Upper lobe of right lung (tissue), 1 donor: ENCODE results near the gene ZNF521. TPM values are rescaled to one million over a fixed set of nuclear protein-coding genes. Genes with fewer than 3 reads are reported as not detected.

ENCODE experiments used
- ATAC-seq: fragments of 200-7000 bp; cut with Tn5 transposase; one replicate; pipeline ENCODE4 v1.9.1; 2020; ENCODE audit warnings: mild to moderate bottlenecking, moderate library complexity
- DNase-seq: peaks from one replicate; pipeline ENCODE4 v3.0.0-alpha.2; 2020
- H3K27ac ChIP-seq: fragments of 200-600 bp; one replicate; pipeline ENCODE4 v1.8.0; 2022
- H3K27me3 ChIP-seq: fragments of 200-600 bp; one replicate; pipeline ENCODE4 v1.8.0; 2022; ENCODE audit warnings: mild to moderate bottlenecking
- H3K36me3 ChIP-seq: fragments of 200-600 bp; one replicate; pipeline ENCODE4 v1.8.0; 2022
- H3K4me1 ChIP-seq: fragments of 200-600 bp; one replicate; pipeline ENCODE4 v1.8.0; 2022
- H3K4me3 ChIP-seq: fragments of 200-600 bp; one replicate; pipeline ENCODE4 v1.8.0; 2022; ENCODE audit warnings: mild to moderate bottlenecking
- H3K9me3 ChIP-seq: fragments of 200-600 bp; one replicate; pipeline ENCODE4 v1.8.0; 2022
- CTCF ChIP-seq: fragments of 200-600 bp; IDR thresholded peaks from one replicate; pipeline ENCODE4 v1.8.0; 2022; ENCODE audit warnings: antibody characterized with exemption
- intact Hi-C: fragments of 100-400 bp; cut with DNase I; formaldehyde crosslinking; loops from one replicate; pipeline ENCODE4 v1.11.0; 2022
- total RNA-seq: library from RNA; stranded (reverse); fragmentation: NEBNext Ultra II Directional; extraction: Animal tissue kit (Norgen Biotek cat#: 25700); gene quantifications from one replicate; pipeline ENCODE4 v1.2.1, GENCODE V29; 2021
- donor health status: DM: no; HTN: yes; CAD: no; lungs with severe emphysema.

The ZNF521 gene
- total RNA-seq, 1 donor from 2014 or later, result 25.0 TPM

DNA sequence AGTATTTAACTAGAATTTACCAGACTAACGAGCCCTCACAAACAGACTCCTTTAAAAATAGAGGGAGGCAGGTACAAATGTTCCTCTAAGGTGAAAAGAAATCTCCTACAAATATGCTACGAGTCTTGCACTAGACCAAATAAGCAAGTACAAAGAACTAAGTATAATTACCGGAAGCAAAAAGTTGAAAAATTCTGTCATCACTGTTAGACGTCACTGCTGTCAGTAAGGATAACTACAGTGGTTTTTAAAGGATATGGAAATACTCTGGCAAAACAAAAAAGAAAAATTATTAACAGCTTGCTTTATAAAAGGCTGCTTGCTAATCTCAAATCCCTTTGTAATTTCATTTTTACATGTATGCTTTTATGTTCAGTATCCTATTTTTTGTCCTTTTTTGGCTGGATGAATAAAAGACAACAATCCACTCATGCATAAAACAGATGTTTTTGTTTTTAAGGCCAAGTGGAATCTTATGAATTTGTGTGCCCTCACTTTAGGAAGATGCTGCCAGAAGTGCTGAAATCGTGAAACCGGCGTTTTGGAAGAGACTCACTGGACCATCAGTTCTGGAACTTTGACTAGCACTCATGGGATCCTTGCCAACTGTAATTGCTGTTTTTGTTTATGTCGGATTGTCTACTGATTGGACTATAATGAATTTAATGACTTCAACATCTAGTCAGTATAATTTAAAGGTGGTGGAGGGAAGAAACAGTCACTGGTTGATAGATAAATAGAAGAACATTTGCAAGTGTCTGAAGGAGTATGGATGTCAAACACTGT lies 6.7 kb downstream of the ZNF521 start:
- DNase-seq (no peak), ATAC-seq (no peak)
- no peak for TF ChIP-seq CTCF
- Histone ChIP-seq H3K4me1 (peaks cover 5% of the 10 kb centered on the region), H3K27ac (no peak overlapping the region), H3K9me3 (no peaks in the 10 kb centered on the region), H3K36me3 (no peaks in the 10 kb centered on the region), H3K4me3 (no peak overlapping the region), H3K27me3 (peaks cover 16% of the 10 kb centered on the region)
- intact Hi-C loops, result no loop called here

- no peak overlapping the region for H3K4me3 ChIP-seq
- H3K27me3 ChIP-seq, result no peaks in the 10 kb centered on the region
- H3K4me1 ChIP-seq, result no peaks in the 10 kb centered on the region
- DNase-seq (no peak), ATAC-seq (no peak)
- H3K27ac ChIP-seq, result no peak overlapping the region
- no peaks in the 10 kb centered on the region for H3K36me3 ChIP-seq
- no peak for TF ChIP-seq CTCF
- H3K9me3 ChIP-seq, result no peaks in the 10 kb centered on the region
- intact Hi-C loops, result no loop called here
Measured at GRCh38 chr18:25341831-25342230, 10.1 kb downstream of the ZNF521 start.

- Histone ChIP-seq H3K36me3 (no peaks in the 10 kb centered on the region), H3K27me3 (no peaks in the 10 kb centered on the region), H3K4me1 (no peaks in the 10 kb centered on the region), H3K9me3 (no peaks in the 10 kb centered on the region), H3K4me3 (no peak overlapping the region), H3K27ac (no peak overlapping the region)
- no peak for TF ChIP-seq CTCF
- ATAC-seq (no peak), DNase-seq (no peak)
- intact Hi-C loops, result no loop called here
Measured at GRCh38 chr18:25340762-25341161, 11.2 kb downstream of the ZNF521 start.

- no peak for DNase-seq
- Histone ChIP-seq H3K4me3 (no peak overlapping the region), H3K36me3 (no peaks in the 10 kb centered on the region), H3K4me1 (no peaks in the 10 kb centered on the region), H3K9me3 (no peaks in the 10 kb centered on the region), H3K27me3 (no peaks in the 10 kb centered on the region), H3K27ac (no peak overlapping the region)
- no peak for ATAC-seq
- TF ChIP-seq CTCF, result no peak
- intact Hi-C loops, result no loop called here
Measured at GRCh38 chr18:25335676-25336075, 16.3 kb downstream of the ZNF521 start.

GRCh38 chr18:25335062-25335461 lies 16.9 kb downstream of the ZNF521 start:
- H3K36me3 ChIP-seq, result no peaks in the 10 kb centered on the region
- H3K9me3 ChIP-seq, result no peaks in the 10 kb centered on the region
- no peak overlapping the region for H3K27ac ChIP-seq
- TF ChIP-seq CTCF, result no peak
- ATAC-seq, result no peak
- no peak overlapping the region for H3K4me3 ChIP-seq
- intact Hi-C loops, result no loop called here
- no peaks in the 10 kb centered on the region for H3K27me3 ChIP-seq
- H3K4me1 ChIP-seq, result no peaks in the 10 kb centered on the region
- no peak for DNase-seq
